Uterus (tissue), 2 donors: Measurements from ENCODE around the gene PLCL2.

ENCODE experiments used
- CTCF ChIP-seq, 4 experiments: fragments of 200-600 bp in 2 of 4; fragments of 450-650 bp in 2 of 4; sonication (generic) in 2 of 4; IDR thresholded peaks; one replicate each; pipeline ENCODE4 v1.5.1; 2016 to 2019; ENCODE audit warnings: antibody characterized with exemption in 4 of 4, mild to moderate bottlenecking in 2 of 4, moderate library complexity in 1 of 4
- POLR2A ChIP-seq, 2 donors: fragments of 450-650 bp; IDR thresholded peaks; one replicate each; pipeline ENCODE4 v1.6.1; 2016; ENCODE audit warnings: antibody characterized with exemption in 2 of 2, mild to moderate bottlenecking in 1 of 2, moderate library complexity in 1 of 2

DNA sequence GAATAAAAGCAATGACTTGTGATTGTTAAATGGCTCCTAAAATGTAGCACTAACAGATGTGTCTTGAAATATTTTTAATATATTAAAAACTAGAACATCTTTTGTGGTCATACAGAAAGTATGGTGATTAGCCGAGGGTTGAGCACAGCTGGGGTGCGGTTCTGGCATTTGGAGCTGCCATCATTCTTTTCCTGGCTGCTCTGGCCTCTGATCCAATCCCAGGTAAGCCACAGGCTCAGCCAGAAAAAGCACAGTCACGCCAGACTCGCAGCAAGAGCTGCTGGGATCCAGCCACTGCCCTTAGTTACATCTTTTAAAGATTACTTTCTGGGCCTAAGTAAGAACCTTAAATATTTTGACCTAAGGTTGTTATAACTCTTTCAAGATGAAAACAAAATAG, 196.8 kb downstream of the PLCL2 start:
- TF ChIP-seq CTCF (IDR thresholded peaks at IDR 0.05) (no peak), POLR2A (IDR thresholded peaks at IDR 0.05) (no peak)
